DOHH2 (cell line): ENCODE data around the gene ALDH3B1.

Source experiments
- H3F3A ChIP-seq: fragments of 200-600 bp; sonication (generic), shearing (Covaris generic); 2 replicates; pipeline ENCODE4 v1.6.0; 2016; ENCODE audit warnings: antibody characterized with exemption, mild to moderate bottlenecking; ENCODE audit not compliant: control insufficient read depth, insufficient read depth
- H3K27ac ChIP-seq: fragments of 200-600 bp; sonication (generic); 2 replicates; pipeline ENCODE4 v1.5.1; 2014; ENCODE audit warnings: low read depth, mild to moderate bottlenecking, low read length, moderate library complexity
- H3K27me3 ChIP-seq: fragments of 200-600 bp; sonication (generic); 2 replicates; pipeline ENCODE4 v1.6.1; 2014; ENCODE audit warnings: mild to moderate bottlenecking, low read length, mixed read lengths; ENCODE audit not compliant: control insufficient read depth
- H3K36me3 ChIP-seq: fragments of 200-600 bp; sonication (generic); 2 replicates; pipeline ENCODE4 v1.6.1; 2014; ENCODE audit warnings: mild to moderate bottlenecking, low read length, moderate library complexity, mixed read lengths; ENCODE audit not compliant: control insufficient read depth
- H3K4me1 ChIP-seq: fragments of 200-600 bp; sonication (generic); 2 replicates; pipeline ENCODE4 v1.6.1; 2014; ENCODE audit warnings: mild to moderate bottlenecking, low read length, mixed read lengths; ENCODE audit not compliant: control insufficient read depth
- H3K4me2 ChIP-seq: fragments of 200-600 bp; sonication (generic); 2 replicates; pipeline ENCODE4 v1.6.0; 2014; ENCODE audit warnings: mild to moderate bottlenecking, low read length, moderate library complexity
- H3K4me3 ChIP-seq: fragments of 200-600 bp; sonication (generic); 2 replicates; pipeline ENCODE4 v1.5.1; 2014; ENCODE audit warnings: mild to moderate bottlenecking, low read length, mixed read lengths
- H3K79me2 ChIP-seq: fragments of 200-600 bp; sonication (generic); 2 replicates; pipeline ENCODE4 v1.6.1; 2014; ENCODE audit warnings: mild to moderate bottlenecking, low read length, mixed read lengths; ENCODE audit not compliant: control insufficient read depth
- H3K9me2 ChIP-seq: fragments of 200-600 bp; sonication (generic); replicated peaks from 2 replicates; pipeline ENCODE4 v1.6.1; 2014; ENCODE audit warnings: mild to moderate bottlenecking, low read length, mixed read lengths; ENCODE audit not compliant: control insufficient read depth
- H3K9me3 ChIP-seq: fragments of 200-600 bp; sonication (generic); 2 replicates; pipeline ENCODE4 v1.6.1; 2014; ENCODE audit warnings: antibody characterized with exemption, low read length, mixed read lengths; ENCODE audit not compliant: control insufficient read depth, insufficient read depth
- H4K20me1 ChIP-seq: fragments of 200-600 bp; sonication (generic); 2 replicates; pipeline ENCODE4 v1.6.0; 2014; ENCODE audit warnings: low read depth, mild to moderate bottlenecking, antibody characterized with exemption, low read length, moderate library complexity; ENCODE audit not compliant: control insufficient read depth, insufficient read depth
- EZH2phosphoT487 ChIP-seq: fragments of 200-600 bp; sonication (generic); IDR thresholded peaks from 2 replicates; pipeline ENCODE4 v1.6.1; 2017; ENCODE audit warnings: borderline replicate concordance, mild to moderate bottlenecking, antibody characterized with exemption, low read length, moderate library complexity, mixed read lengths
- TF ChIP-seq, protein P1 (sequence below): fragments of 200-600 bp; sonication (generic); IDR thresholded peaks from one replicate; pipeline ENCODE4 v1.5.1; 2014; ENCODE audit warnings: antibody characterized with exemption, mild to moderate bottlenecking, low read depth, low read length; ENCODE audit not compliant: poor library complexity, severe bottlenecking

Gene ALDH3B1

GRCh38 chr11:68040101-68040956, 30.2 kb downstream of the ALDH3B1 start:
- peak overlapping the region; percentile 53 for H3K27ac ChIP-seq
- H3F3A ChIP-seq, result peaks cover 8% of the 10 kb centered on the region

GRCh38 chr11:68040957-68041591, 30.9 kb downstream of the ALDH3B1 start:
- H3K27me3 ChIP-seq, result no peaks in the 10 kb centered on the region
- peak overlapping the region; percentile 93 for H3K4me2 ChIP-seq
- H3K9me2 ChIP-seq, result no peaks in the 10 kb centered on the region
- TF ChIP-seq EZH2phosphoT487, result no peak
- TF ChIP-seq, protein P1, sequence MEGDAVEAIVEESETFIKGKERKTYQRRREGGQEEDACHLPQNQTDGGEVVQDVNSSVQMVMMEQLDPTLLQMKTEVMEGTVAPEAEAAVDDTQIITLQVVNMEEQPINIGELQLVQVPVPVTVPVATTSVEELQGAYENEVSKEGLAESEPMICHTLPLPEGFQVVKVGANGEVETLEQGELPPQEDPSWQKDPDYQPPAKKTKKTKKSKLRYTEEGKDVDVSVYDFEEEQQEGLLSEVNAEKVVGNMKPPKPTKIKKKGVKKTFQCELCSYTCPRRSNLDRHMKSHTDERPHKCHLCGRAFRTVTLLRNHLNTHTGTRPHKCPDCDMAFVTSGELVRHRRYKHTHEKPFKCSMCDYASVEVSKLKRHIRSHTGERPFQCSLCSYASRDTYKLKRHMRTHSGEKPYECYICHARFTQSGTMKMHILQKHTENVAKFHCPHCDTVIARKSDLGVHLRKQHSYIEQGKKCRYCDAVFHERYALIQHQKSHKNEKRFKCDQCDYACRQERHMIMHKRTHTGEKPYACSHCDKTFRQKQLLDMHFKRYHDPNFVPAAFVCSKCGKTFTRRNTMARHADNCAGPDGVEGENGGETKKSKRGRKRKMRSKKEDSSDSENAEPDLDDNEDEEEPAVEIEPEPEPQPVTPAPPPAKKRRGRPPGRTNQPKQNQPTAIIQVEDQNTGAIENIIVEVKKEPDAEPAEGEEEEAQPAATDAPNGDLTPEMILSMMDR, result no peak
- no peaks in the 10 kb centered on the region for H3K9me3 ChIP-seq
- H3K27ac ChIP-seq, result peak overlapping the region; percentile 53
- H3K4me3 ChIP-seq, result peak overlapping the region; percentile 88
- peaks cover 19% of the 10 kb centered on the region for H3K79me2 ChIP-seq
- peaks cover 32% of the 10 kb centered on the region for H3K4me1 ChIP-seq
- H3K36me3 ChIP-seq, result peaks cover 8% of the 10 kb centered on the region
- H4K20me1 ChIP-seq, result no peaks in the 10 kb centered on the region
- H3F3A ChIP-seq, result peaks cover 8% of the 10 kb centered on the region

More at GRCh38 chr11:68040101-68040956, 30.2 kb downstream of the ALDH3B1 start:
- Histone ChIP-seq H3K9me3 (no peaks in the 10 kb centered on the region), H3K4me1 (peaks cover 32% of the 10 kb centered on the region), H4K20me1 (no peaks in the 10 kb centered on the region), H3K4me2 (peak overlapping the region; percentile 93), H3K27me3 (no peaks in the 10 kb centered on the region), H3K36me3 (peaks cover 6% of the 10 kb centered on the region), H3K9me2 (no peaks in the 10 kb centered on the region), H3K4me3 (peak overlapping the region; percentile 88), H3K79me2 (peaks cover 19% of the 10 kb centered on the region)
- TF ChIP-seq EZH2phosphoT487, result no peak
- TF ChIP-seq, protein P1, result no peak

GRCh38 chr11:68041617-68042218, 31.6 kb downstream of the ALDH3B1 start:
- Histone ChIP-seq H3K9me2 (no peaks in the 10 kb centered on the region), H3K4me2 (no peak overlapping the region), H3F3A (peaks cover 8% of the 10 kb centered on the region), H4K20me1 (no peaks in the 10 kb centered on the region), H3K27ac (no peak overlapping the region), H3K4me1 (peaks cover 32% of the 10 kb centered on the region), H3K4me3 (no peak overlapping the region), H3K9me3 (no peaks in the 10 kb centered on the region), H3K36me3 (peaks cover 13% of the 10 kb centered on the region), H3K27me3 (no peaks in the 10 kb centered on the region), H3K79me2 (peaks cover 19% of the 10 kb centered on the region)
- TF ChIP-seq, protein P1, result no peak
- no peak for TF ChIP-seq EZH2phosphoT487
